ENCODE measurements around the gene AKAP11.

AKAP11 gene

DNA sequence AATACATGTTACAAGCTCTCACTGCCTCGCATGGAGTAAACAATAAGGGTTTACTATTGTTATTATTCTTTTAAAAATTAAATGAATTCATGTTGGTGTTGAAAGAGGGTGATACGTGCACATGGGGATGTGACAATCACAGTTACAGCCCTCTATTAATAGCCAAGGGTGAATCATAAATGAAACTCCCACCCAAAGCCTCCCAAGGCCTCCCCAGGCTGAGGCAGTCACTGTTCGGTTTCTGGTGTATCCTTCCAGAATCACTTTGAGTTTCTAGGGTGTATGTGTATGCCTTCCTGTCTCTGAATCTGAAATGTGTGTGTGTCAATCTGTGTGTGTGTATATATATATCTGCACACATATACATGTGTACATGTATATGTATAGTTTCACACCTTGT, 73.4 kb downstream of the AKAP11 start:
- FAIRE-seq = no peak
- DNase-seq (ENCODE audit: insufficient read length, low spot score) = no peak
- TF ChIP-seq, protein P1, sequence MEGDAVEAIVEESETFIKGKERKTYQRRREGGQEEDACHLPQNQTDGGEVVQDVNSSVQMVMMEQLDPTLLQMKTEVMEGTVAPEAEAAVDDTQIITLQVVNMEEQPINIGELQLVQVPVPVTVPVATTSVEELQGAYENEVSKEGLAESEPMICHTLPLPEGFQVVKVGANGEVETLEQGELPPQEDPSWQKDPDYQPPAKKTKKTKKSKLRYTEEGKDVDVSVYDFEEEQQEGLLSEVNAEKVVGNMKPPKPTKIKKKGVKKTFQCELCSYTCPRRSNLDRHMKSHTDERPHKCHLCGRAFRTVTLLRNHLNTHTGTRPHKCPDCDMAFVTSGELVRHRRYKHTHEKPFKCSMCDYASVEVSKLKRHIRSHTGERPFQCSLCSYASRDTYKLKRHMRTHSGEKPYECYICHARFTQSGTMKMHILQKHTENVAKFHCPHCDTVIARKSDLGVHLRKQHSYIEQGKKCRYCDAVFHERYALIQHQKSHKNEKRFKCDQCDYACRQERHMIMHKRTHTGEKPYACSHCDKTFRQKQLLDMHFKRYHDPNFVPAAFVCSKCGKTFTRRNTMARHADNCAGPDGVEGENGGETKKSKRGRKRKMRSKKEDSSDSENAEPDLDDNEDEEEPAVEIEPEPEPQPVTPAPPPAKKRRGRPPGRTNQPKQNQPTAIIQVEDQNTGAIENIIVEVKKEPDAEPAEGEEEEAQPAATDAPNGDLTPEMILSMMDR (IDR thresholded peaks at IDR 0.05; ENCODE audit: insufficient read depth, missing control alignments) = no peak

DNA sequence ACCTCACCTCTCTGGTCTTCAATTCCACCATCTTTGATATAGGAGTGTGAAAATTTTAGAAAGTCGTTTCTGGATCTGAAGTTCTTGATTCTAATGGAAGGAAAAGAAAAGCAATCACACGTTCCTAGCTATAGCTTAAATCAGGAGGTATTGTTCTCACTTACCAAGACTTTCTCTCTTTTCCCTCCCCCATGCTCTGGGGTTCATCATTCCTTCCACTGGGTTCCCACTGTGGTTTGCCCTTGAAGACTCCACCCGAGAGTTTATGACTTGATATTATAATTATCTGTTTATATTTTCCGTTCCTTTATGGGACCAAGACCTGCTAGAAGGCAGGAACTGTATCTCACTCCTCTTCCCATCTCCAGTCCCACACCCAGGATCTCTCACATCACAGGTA, 76.6 kb downstream of the AKAP11 start:
- FAIRE-seq (no peak), DNase-seq (ENCODE audit: insufficient read length, low spot score) (no peak)
- TF ChIP-seq, protein P1 (IDR thresholded peaks at IDR 0.05; ENCODE audit: insufficient read depth, missing control alignments) = no peak

DNA sequence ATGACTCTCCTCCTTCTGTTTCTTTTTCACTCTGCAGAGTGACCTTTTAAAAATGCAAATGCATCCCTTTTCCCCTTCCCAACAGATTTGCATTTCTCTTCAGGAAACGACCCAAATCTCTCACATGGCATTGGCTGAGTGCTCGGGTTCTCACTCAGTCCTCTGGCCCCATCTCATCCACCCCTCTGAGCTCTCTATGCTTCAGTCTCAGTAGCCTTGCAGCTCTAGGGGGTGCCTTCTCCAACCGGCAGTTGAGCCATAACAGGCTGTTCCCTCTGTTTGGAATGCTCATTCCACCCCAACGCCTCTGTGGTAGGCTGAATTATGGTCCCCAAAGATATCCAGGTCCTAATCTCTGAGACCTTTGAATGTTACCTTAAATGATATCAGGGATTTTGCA, 78.2 kb downstream of the AKAP11 start:
- TF ChIP-seq, protein P1 (IDR thresholded peaks at IDR 0.05; ENCODE audit: insufficient read depth, missing control alignments) = no peak
- FAIRE-seq (no peak), DNase-seq (ENCODE audit: insufficient read length, low spot score) (no peak)

DNA sequence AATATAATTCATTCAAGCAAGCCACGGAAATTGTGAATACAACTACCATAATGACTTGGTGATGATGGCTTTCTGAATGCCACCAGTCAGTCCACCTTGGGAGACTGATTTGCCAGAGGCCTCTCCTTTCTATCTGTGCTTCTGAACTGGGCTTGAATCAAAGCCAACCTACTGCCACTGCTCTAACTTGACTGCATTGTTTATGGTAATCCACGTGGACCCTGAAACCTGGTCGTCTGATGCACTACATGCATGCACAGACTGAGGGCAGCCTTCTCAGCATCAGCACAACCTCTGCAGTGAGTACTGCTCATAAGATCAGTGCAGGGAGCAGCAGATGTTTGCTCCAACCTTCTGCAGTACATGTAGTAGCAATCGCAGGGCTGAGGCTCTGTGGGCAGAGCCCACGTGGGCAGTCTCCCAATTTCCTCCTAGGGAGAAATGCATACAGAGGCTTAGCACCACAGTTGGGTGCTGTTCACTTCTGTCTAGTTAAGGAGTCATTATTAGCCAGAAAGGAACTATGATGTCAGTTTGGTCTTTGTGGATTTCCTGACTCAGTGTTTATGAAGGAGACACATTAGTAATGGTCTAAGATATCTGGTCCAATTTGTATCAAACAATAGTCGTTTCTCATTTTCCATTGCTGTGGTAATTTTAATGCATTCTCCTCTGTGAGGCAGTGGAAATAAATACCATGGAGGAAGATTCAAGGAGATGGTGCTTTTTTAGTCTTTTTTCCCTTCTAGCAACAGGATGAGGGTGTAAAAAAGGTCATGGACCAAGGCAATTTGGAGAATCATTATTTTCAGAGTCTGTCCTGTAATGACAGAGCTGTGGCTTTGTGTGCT, 82.5 kb downstream of the AKAP11 start:
- FAIRE-seq = no peak
- TF ChIP-seq, protein P1 (IDR thresholded peaks at IDR 0.05; ENCODE audit: insufficient read depth, missing control alignments) = no peak
- no peak for DNase-seq (ENCODE audit: insufficient read length, low spot score)

DNA sequence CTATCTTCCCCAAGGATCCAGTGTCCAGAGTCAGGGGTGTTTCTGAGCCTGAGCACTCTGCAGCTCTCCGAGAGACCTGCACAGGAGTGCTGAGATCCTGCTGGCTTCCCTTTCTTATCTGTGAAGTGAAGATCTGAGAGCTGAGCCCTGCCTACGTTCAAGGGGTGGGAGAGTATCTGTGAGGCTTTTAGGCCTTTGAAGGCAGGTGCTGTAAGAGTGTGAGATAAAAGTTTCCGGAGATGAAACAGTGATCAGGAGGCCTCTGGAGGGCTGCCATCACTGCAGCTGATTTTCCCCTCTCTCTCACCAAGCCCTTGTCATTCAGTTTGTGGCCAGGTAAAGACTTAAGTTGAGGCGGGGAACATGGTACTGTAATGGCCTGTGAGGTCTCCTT, 83.1 kb downstream of the AKAP11 start:
- no peak for DNase-seq (ENCODE audit: insufficient read length, low spot score)
- no peak for FAIRE-seq
- TF ChIP-seq, protein P1 (IDR thresholded peaks at IDR 0.05; ENCODE audit: insufficient read depth, missing control alignments) = no peak

DNA sequence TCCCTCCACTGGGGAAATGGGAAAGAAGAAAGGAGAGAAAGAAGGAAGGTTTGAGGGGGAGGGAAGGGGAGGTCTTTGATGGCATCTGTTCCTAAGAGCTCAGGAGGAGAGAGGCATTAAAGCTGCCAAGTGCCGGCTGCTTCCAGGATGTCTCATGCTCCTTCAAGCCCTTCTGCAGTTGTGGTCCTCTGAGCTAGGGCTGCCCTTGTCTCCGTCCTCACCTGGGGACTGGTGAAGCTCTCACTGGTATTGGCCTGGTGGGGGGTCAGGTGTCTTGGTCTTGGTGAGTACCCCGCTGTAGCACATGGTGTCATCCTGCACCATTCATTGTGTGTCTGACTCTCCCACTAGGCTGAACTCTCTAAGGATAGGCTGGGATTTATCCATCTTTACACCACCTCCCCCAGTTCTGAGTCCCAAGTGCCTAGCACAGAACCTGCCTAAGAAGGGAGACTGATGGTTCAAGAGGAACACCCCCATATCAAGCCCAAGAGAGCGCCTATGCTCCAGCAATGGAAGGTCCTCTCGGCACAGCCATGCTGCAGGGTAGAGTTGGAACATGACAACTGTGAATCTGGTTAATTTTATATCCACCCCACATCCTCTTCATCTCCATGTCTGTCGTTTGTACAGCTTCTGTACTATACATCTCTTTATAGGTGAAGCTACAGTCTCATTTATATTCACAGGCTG, 83.7 kb downstream of the AKAP11 start:
- TF ChIP-seq, protein P1 (IDR thresholded peaks at IDR 0.05; ENCODE audit: insufficient read depth, missing control alignments) = no peak
- FAIRE-seq = no peak
- no peak for DNase-seq (ENCODE audit: insufficient read length, low spot score)

DNA sequence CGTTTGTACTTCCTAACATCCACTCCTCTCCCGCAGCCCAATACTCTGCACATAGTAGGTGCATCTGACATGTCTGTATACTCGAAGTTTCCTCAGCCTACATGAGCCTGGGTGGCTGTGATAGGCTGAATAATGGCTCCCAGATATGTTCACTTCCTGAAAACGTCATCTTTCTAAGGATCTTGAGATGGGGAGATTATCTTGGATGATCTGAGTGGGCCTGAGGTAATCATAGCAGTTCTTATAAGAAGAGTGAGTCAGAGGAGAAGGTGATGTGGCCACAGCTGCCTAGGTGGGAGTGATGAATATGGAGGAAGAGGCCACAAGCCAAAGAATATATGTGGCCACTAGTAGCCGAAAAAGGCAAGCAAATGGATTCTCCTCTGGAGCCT, 84.2 kb downstream of the AKAP11 start:
- TF ChIP-seq, protein P1 (IDR thresholded peaks at IDR 0.05; ENCODE audit: insufficient read depth, missing control alignments) = no peak
- no peak for FAIRE-seq
- no peak for DNase-seq (ENCODE audit: insufficient read length, low spot score)

Data from D721Med (cell line).